ENCODE data around the gene MTFR2. TPM values are rescaled to one million over a fixed set of nuclear protein-coding genes. Genes with fewer than 3 reads are reported as not detected.

Gene MTFR2
- total RNA-seq, 1 experiment from 2014 or later, result 6.2 TPM

GRCh38 chr6:136236466-136237293 lies 13.4 kb downstream of the MTFR2 start:
- no TSS peak for BruUV-seq (replicated peaks)
- CTCF ChIA-PET, result no interaction called here
- DNase-seq, result no peak
- Histone ChIP-seq H3K4me2 (ENCODE audit: low read length) (no peak overlapping the region), H3F3A (ENCODE audit: low read length, unreplicated experiment) (no peaks in the 10 kb centered on the region), H4K20me1 (ENCODE audit: low read length) (no peaks in the 10 kb centered on the region), H3K4me1 (ENCODE audit: insufficient read depth, low read length) (0 out of 2 replicates have a peak, but pooled peaks cover 5% of the 10 kb centered on the region), H3K4me3 (ENCODE audit: low read length) (no peak overlapping the region), H3K9me3 (ENCODE audit: low read length) (no peaks in the 10 kb centered on the region), H3K36me3 (ENCODE audit: low read depth, low read length) (peaks cover 12% of the 10 kb centered on the region; the same call in 1 of the 2 replicates), H3K27ac (ENCODE audit: low read length) (no peak overlapping the region), H3K27me3 (ENCODE audit: low read length) (no peaks in the 10 kb centered on the region), H3K9ac (ENCODE audit: low read length) (no peak overlapping the region), H2AFZ (ENCODE audit: low read length) (no peak overlapping the region), H3K79me2 (ENCODE audit: low read length) (no peaks in the 10 kb centered on the region), H3K9me2 (replicated peaks; ENCODE audit: low read length) (no peaks in the 10 kb centered on the region)
- POLR2A ChIA-PET (ENCODE audit: unreplicated experiment), result no interaction called here
- intact Hi-C loops (cut with micrococcal nuclease), result no loop called here
- no peak for TF ChIP-seq EZH2 (IDR thresholded peaks at IDR 0.05; ENCODE audit: low read length, unreplicated experiment)
- no peak for TF ChIP-seq CTCF (conservative IDR thresholded peaks at IDR 0.05; ENCODE audit: low read depth, low read length)
- TF ChIP-seq EZH2phosphoT487 (IDR thresholded peaks at IDR 0.05; ENCODE audit: borderline replicate concordance, low read length), result no peak
- no peak for ATAC-seq

DNA sequence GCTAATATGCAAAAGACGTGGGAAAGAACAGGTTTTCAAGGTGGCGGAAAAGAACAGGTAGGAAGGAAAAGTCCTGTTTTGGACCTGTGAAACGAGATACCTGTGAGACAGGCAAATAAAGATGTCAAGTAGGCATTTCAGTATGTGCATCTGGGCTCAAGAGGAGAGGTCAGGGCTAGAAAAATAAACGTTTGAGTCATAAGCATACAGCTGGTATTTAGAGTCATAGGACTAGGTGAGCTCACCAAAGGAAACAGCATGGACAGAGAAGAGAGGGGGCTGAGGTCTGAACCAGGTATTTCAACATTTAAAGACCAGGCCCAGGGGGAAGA lies 14.9 kb downstream of the MTFR2 start:
- Histone ChIP-seq H3K9me3 (ENCODE audit: low read length) (no peaks in the 10 kb centered on the region), H3K9me2 (replicated peaks; ENCODE audit: low read length) (no peaks in the 10 kb centered on the region), H3K27ac (ENCODE audit: low read length) (peak overlapping the region; percentile 71), H3K4me1 (ENCODE audit: insufficient read depth, low read length) (0 out of 2 replicates have a peak, but pooled peaks cover 5% of the 10 kb centered on the region), H4K20me1 (ENCODE audit: low read length) (no peaks in the 10 kb centered on the region), H2AFZ (ENCODE audit: low read length) (no peak overlapping the region), H3K4me2 (ENCODE audit: low read length) (no peak overlapping the region), H3K36me3 (ENCODE audit: low read depth, low read length) (peaks cover 5% of the 10 kb centered on the region; the same call in 1 of the 2 replicates), H3K4me3 (ENCODE audit: low read length) (no peak overlapping the region), H3K27me3 (ENCODE audit: low read length) (no peaks in the 10 kb centered on the region), H3K9ac (ENCODE audit: low read length) (no peak overlapping the region), H3K79me2 (ENCODE audit: low read length) (no peaks in the 10 kb centered on the region), H3F3A (ENCODE audit: low read length, unreplicated experiment) (no peaks in the 10 kb centered on the region)
- ChIA-PET CTCF (interaction anchor here (0.6 kb wide), 1 partner anchor 16 kb away, joined by 3 read pairs; no protein-coding TSS in a partner anchor), POLR2A (ENCODE audit: unreplicated experiment) (no interaction called here)
- DNase-seq (peak; percentile 63), ATAC-seq (peak; percentile 73)
- intact Hi-C loops (cut with micrococcal nuclease), result no loop called here
- TF ChIP-seq EZH2phosphoT487 (IDR thresholded peaks at IDR 0.05; ENCODE audit: borderline replicate concordance, low read length), result no peak
- TF ChIP-seq CTCF (conservative IDR thresholded peaks at IDR 0.05; ENCODE audit: low read depth, low read length), result no peak
- no peak for TF ChIP-seq EZH2 (IDR thresholded peaks at IDR 0.05; ENCODE audit: low read length, unreplicated experiment)
- BruUV-seq (replicated peaks), result no TSS peak

- no peaks in the 10 kb centered on the region for H3F3A ChIP-seq (ENCODE audit: low read length, unreplicated experiment)
- BruUV-seq (replicated peaks), result no TSS peak
- POLR2A ChIA-PET (ENCODE audit: unreplicated experiment), result no interaction called here
Measured at GRCh38 chr6:136232701-136233100, 17.4 kb downstream of the MTFR2 start.

More at GRCh38 chr6:136232701-136233100, 17.4 kb downstream of the MTFR2 start:
- 0 out of 2 replicates have a peak, but pooled peaks cover 5% of the 10 kb centered on the region for H3K4me1 ChIP-seq (ENCODE audit: insufficient read depth, low read length)
- H3K4me3 ChIP-seq (ENCODE audit: low read length), result no peak overlapping the region
- H3K36me3 ChIP-seq (ENCODE audit: low read depth, low read length), result peaks cover 5% of the 10 kb centered on the region; the same call in 1 of the 2 replicates
- no peak overlapping the region for H3K4me2 ChIP-seq (ENCODE audit: low read length)
- TF ChIP-seq EZH2phosphoT487 (IDR thresholded peaks at IDR 0.05; ENCODE audit: borderline replicate concordance, low read length) (no peak), EZH2 (IDR thresholded peaks at IDR 0.05; ENCODE audit: low read length, unreplicated experiment) (no peak), CTCF (conservative IDR thresholded peaks at IDR 0.05; ENCODE audit: low read depth, low read length) (no peak)
- ATAC-seq (no peak), DNase-seq (no peak)
- CTCF ChIA-PET, result no interaction called here
- no peaks in the 10 kb centered on the region for H3K79me2 ChIP-seq (ENCODE audit: low read length)
- no peaks in the 10 kb centered on the region for H3K9me3 ChIP-seq (ENCODE audit: low read length)
- H4K20me1 ChIP-seq (ENCODE audit: low read length), result no peaks in the 10 kb centered on the region
- H3K9ac ChIP-seq (ENCODE audit: low read length), result no peak overlapping the region
- no peak overlapping the region for H3K27ac ChIP-seq (ENCODE audit: low read length)
- no peaks in the 10 kb centered on the region for H3K27me3 ChIP-seq (ENCODE audit: low read length)
- intact Hi-C loops (cut with micrococcal nuclease), result no loop called here
- no peak overlapping the region for H2AFZ ChIP-seq (ENCODE audit: low read length)
- no peaks in the 10 kb centered on the region for H3K9me2 ChIP-seq (replicated peaks; ENCODE audit: low read length)

Data from PC-3 (cell line).